ENCODE measurements around the gene ATL1. TPM values are rescaled to one million over a fixed set of nuclear protein-coding genes. Genes with fewer than 3 reads are reported as not detected.

The ATL1 gene
- total RNA-seq, 1 donor from 2014 or later = 4.2 TPM

GRCh38 chr14:50529288-50530179 is 30.4 kb upstream of the ATL1 start:
- Histone ChIP-seq H3K36me3 (ENCODE audit: control insufficient read depth, insufficient read depth, low read length) (no peaks in the 10 kb centered on the region), H3K4me3 (ENCODE audit: low read depth, low read length) (peak overlapping the region; percentile 1), H3K27me3 (ENCODE audit: control insufficient read depth, insufficient read depth, low read length) (no peaks in the 10 kb centered on the region)
- no peak for DNase-seq (ENCODE audit: low read depth)
- no peak for TF ChIP-seq CTCF (IDR thresholded peaks at IDR 0.05; ENCODE audit: insufficient read depth, low read length, poor library complexity, severe bottlenecking)

- no peaks in the 10 kb centered on the region for H3K27me3 ChIP-seq (ENCODE audit: control insufficient read depth, insufficient read depth, low read length)
- TF ChIP-seq CTCF (IDR thresholded peaks at IDR 0.05; ENCODE audit: insufficient read depth, low read length, poor library complexity, severe bottlenecking) = no peak
- peak overlapping the region; percentile 92 for H3K4me3 ChIP-seq (ENCODE audit: low read depth, low read length)
- no peak for DNase-seq (ENCODE audit: low read depth)
- no peaks in the 10 kb centered on the region for H3K36me3 ChIP-seq (ENCODE audit: control insufficient read depth, insufficient read depth, low read length)
These were observed 29.6 kb upstream of the ATL1 start for GRCh38 chr14:50530358-50530757.

GRCh38 chr14:50530794-50531365 is 29.1 kb upstream of the ATL1 start:
- Histone ChIP-seq H3K4me3 (ENCODE audit: low read depth, low read length) (peak overlapping the region; percentile 92), H3K27me3 (ENCODE audit: control insufficient read depth, insufficient read depth, low read length) (no peaks in the 10 kb centered on the region), H3K36me3 (ENCODE audit: control insufficient read depth, insufficient read depth, low read length) (no peaks in the 10 kb centered on the region)
- DNase-seq (ENCODE audit: low read depth) = no peak
- no peak for TF ChIP-seq CTCF (IDR thresholded peaks at IDR 0.05; ENCODE audit: insufficient read depth, low read length, poor library complexity, severe bottlenecking)

GRCh38 chr14:50531595-50532501 is 28.1 kb upstream of the ATL1 start:
- DNase-seq (ENCODE audit: low read depth) = no peak

More at GRCh38 chr14:50531595-50532501, 28.1 kb upstream of the ATL1 start:
- Histone ChIP-seq H3K27me3 (ENCODE audit: control insufficient read depth, insufficient read depth, low read length) (no peaks in the 10 kb centered on the region), H3K4me3 (ENCODE audit: low read depth, low read length) (peak overlapping the region; percentile 92), H3K36me3 (ENCODE audit: control insufficient read depth, insufficient read depth, low read length) (no peaks in the 10 kb centered on the region)
- no peak for TF ChIP-seq CTCF (IDR thresholded peaks at IDR 0.05; ENCODE audit: insufficient read depth, low read length, poor library complexity, severe bottlenecking)
